Measurements from ENCODE around the gene SHC3. TPM values are rescaled to one million over a fixed set of nuclear protein-coding genes. Genes with fewer than 3 reads are reported as not detected.
"Not testable (repeated sequence)": the region's sequence is repeated elsewhere in the genome, so short reads cannot be mapped to it uniquely, and the experiment has no call there.

The SHC3 gene
- total RNA-seq, 3 donors from 2014 or later (not counting 1 experiment from before 2014, with no cell fraction given): 0.02 to 0.09 (median 0.08) TPM

DNA sequence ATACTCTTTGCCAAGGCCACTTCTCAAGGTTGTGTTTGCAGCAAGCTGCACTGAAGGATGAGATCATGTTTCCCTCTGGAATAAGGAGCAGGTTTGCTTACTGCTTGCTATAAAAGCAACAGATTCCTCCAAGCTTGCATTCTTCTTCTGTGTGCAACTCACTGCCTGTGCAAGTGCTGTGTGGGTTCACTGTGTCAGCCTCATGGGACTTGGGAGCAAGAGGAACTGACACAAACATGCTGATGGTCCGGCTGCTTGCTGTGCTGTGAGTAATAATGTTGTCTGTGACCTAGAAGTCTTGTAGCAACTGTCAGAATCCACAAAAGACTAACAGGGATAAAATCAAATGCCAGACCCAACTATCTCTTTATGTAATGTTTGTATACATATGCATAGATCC, 33.6 kb upstream of the SHC3 start:
- no peaks in the 10 kb centered on the region for H3K27me3 ChIP-seq (ENCODE audit: control insufficient read depth, insufficient read depth, low read length)
- no peak for ATAC-seq

DNA sequence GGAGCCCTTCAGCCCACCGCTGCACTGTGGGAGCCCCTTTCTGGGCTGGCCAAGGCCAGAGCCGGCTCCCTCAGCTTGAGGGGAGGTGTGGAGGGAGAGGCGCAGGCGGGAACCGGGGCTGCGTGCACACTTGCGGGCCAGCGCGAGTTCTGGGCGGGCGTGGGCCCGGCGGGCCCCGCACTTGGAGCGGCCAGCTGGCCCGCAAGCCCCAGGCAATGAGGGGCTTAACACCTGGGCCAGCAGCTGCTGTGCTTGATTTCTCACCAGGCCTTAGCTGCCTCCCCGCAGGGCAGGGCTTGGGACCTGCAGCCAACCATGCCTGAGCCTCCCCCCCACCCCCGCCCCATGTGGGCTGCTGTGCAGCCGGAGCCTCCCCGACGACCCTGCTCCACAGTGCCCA, 30.7 kb upstream of the SHC3 start:
- H3K27ac Mint-ChIP-seq; H3K36me3 Mint-ChIP-seq; ATAC-seq; H3K9me3 Mint-ChIP-seq; H3K4me3 Mint-ChIP-seq; H3K4me1 ChIP-seq (ENCODE audit: control insufficient read depth, insufficient read depth, low read length); H3K4me3 ChIP-seq (ENCODE audit: low read length); DNase-seq; H3K4me1 Mint-ChIP-seq; H3K27me3 ChIP-seq (ENCODE audit: control insufficient read depth, insufficient read depth, low read length); H3K9me3 ChIP-seq (ENCODE audit: control insufficient read depth, insufficient read depth, low read length); H3K27ac ChIP-seq (ENCODE audit: low read length); intact Hi-C loops (cut with micrococcal nuclease); H3K36me3 ChIP-seq (ENCODE audit: control insufficient read depth, insufficient read depth, low read length): not testable (repeated sequence)
- H3K27me3 Mint-ChIP-seq (ENCODE audit: low read depth in 2 of 2): peaks cover 4 to 14% of the 10 kb centered on the region in 2 donors
- 96% methylated on average over 20 of the region's 21 CpGs for WGBS (ENCODE audit: insufficient coverage)

More for the DNA sequence above, 33.6 kb upstream of the SHC3 start:
- Mint-ChIP-seq H3K27ac (no peak overlapping the region), H3K36me3 (no peaks in the 10 kb centered on the region), H3K27me3 (ENCODE audit: low read depth in 2 of 2) (peaks cover 6 to 9% of the 10 kb centered on the region in 2 donors), H3K4me1 (no peaks in the 10 kb centered on the region), H3K9me3 (no peaks in the 10 kb centered on the region), H3K4me3 (no peak overlapping the region)
- intact Hi-C loops (cut with micrococcal nuclease): no loop called here
- TF ChIP-seq, protein P1, sequence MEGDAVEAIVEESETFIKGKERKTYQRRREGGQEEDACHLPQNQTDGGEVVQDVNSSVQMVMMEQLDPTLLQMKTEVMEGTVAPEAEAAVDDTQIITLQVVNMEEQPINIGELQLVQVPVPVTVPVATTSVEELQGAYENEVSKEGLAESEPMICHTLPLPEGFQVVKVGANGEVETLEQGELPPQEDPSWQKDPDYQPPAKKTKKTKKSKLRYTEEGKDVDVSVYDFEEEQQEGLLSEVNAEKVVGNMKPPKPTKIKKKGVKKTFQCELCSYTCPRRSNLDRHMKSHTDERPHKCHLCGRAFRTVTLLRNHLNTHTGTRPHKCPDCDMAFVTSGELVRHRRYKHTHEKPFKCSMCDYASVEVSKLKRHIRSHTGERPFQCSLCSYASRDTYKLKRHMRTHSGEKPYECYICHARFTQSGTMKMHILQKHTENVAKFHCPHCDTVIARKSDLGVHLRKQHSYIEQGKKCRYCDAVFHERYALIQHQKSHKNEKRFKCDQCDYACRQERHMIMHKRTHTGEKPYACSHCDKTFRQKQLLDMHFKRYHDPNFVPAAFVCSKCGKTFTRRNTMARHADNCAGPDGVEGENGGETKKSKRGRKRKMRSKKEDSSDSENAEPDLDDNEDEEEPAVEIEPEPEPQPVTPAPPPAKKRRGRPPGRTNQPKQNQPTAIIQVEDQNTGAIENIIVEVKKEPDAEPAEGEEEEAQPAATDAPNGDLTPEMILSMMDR (IDR thresholded peaks at IDR 0.05): no peak
- Histone ChIP-seq H3K9me3 (ENCODE audit: control insufficient read depth, insufficient read depth, low read length) (no peaks in the 10 kb centered on the region), H3K36me3 (ENCODE audit: control insufficient read depth, insufficient read depth, low read length) (no peaks in the 10 kb centered on the region), H3K27ac (ENCODE audit: low read length) (no peak overlapping the region), H3K4me3 (ENCODE audit: low read length) (no peak overlapping the region), H3K4me1 (ENCODE audit: control insufficient read depth, insufficient read depth, low read length) (no peaks in the 10 kb centered on the region)
- WGBS (ENCODE audit: insufficient coverage): 90% methylated on average over 1 of the region's 1 CpG
- DNase-seq: no peak

DNA sequence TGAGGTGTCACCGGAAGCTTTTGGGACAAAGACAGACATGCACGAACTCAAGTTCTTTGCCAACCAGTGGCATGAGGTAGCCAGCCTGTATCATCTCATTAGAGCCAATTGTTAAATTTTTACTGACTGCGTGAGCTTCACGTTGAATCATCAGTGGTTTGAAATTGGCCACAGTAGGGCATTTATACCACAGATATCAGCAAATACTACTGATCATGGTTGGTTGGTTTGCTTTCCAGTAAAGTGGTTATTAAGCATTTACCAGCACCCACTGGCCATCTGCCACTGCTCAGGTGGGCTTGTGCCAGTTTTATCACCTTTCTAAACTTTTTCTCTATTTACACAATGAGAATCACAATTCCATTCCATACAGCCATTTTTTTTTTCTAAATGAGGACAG, 28.4 kb upstream of the SHC3 start:
- Mint-ChIP-seq H3K36me3 (no peaks in the 10 kb centered on the region), H3K9me3 (peaks cover 0 to 2% of the 10 kb centered on the region in 2 donors), H3K4me1 (no peaks in the 10 kb centered on the region), H3K4me3 (no peak overlapping the region), H3K27me3 (ENCODE audit: low read depth in 2 of 2) (peaks cover 0 to 12% of the 10 kb centered on the region in 2 donors), H3K27ac (no peak overlapping the region)
- no peak overlapping the region for H3K27ac ChIP-seq (ENCODE audit: low read length)
- TF ChIP-seq, protein P1 (IDR thresholded peaks at IDR 0.05): no peak
- no peak for DNase-seq
- no peaks in the 10 kb centered on the region for H3K4me1 ChIP-seq (ENCODE audit: control insufficient read depth, insufficient read depth, low read length)
- WGBS (ENCODE audit: insufficient coverage): 88% methylated on average over 4 of the region's 4 CpGs
- ATAC-seq: no peak
- intact Hi-C loops (cut with micrococcal nuclease): no loop called here
- no peak overlapping the region for H3K4me3 ChIP-seq (ENCODE audit: low read length)
- H3K36me3 ChIP-seq (ENCODE audit: control insufficient read depth, insufficient read depth, low read length): no peaks in the 10 kb centered on the region
- no peaks in the 10 kb centered on the region for H3K9me3 ChIP-seq (ENCODE audit: control insufficient read depth, insufficient read depth, low read length)
- no peaks in the 10 kb centered on the region for H3K27me3 ChIP-seq (ENCODE audit: control insufficient read depth, insufficient read depth, low read length)

DNA sequence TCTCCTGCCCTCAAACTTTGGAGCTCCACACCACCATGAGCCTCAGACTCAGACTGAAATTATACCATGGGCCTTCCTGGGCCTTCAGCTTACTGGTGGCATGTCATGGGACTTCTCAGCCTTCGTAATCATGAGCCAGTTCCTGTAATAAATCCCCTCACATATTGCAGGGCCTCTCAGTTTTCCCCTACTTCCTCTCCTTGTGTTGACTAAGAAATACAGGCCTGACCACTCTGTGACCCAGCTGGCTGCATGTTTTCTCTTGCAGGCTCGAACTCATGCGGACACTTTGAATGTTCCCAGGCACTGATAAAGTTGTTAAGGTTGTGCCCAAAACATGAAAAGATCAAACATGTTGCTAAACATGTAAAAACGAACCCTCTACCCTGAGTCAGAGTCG, 26.2 kb upstream of the SHC3 start:
- Histone ChIP-seq H3K36me3 (ENCODE audit: control insufficient read depth, insufficient read depth, low read length) (no peaks in the 10 kb centered on the region), H3K4me3 (ENCODE audit: low read length) (no peak overlapping the region), H3K27me3 (ENCODE audit: control insufficient read depth, insufficient read depth, low read length) (no peaks in the 10 kb centered on the region), H3K9me3 (ENCODE audit: control insufficient read depth, insufficient read depth, low read length) (no peaks in the 10 kb centered on the region), H3K4me1 (ENCODE audit: control insufficient read depth, insufficient read depth, low read length) (no peaks in the 10 kb centered on the region), H3K27ac (ENCODE audit: low read length) (no peak overlapping the region)
- H3K27ac Mint-ChIP-seq: no peak overlapping the region
- no peaks in the 10 kb centered on the region for H3K36me3 Mint-ChIP-seq
- no peaks in the 10 kb centered on the region for H3K4me1 Mint-ChIP-seq
- peaks cover 0 to 2% of the 10 kb centered on the region in 2 donors for H3K9me3 Mint-ChIP-seq
- no peak overlapping the region for H3K4me3 Mint-ChIP-seq
- DNase-seq (no peak), ATAC-seq (no peak)
- H3K27me3 Mint-ChIP-seq (ENCODE audit: low read depth in 2 of 2): peaks cover 4 to 12% of the 10 kb centered on the region in 2 donors
- TF ChIP-seq, protein P1 (IDR thresholded peaks at IDR 0.05): no peak
- intact Hi-C loops (cut with micrococcal nuclease): no loop called here
- WGBS (ENCODE audit: insufficient coverage): 74% methylated on average over 5 of the region's 5 CpGs

Measured in natural killer cell (primary cell).